Mesenchymal stem cell (in vitro differentiated cells and primary cell): ENCODE results near the gene MPRIP.

Source experiments
- DNase-seq: peaks from one replicate; pipeline ENCODE4 v3.0.0-alpha.2; 2013
- H2AFZ ChIP-seq: one replicate; pipeline ENCODE4 v1.6.1; 2013; ENCODE audit warnings: low read depth, mild to moderate bottlenecking, control low read depth, inconsistent platforms, low read length, moderate library complexity
- H2AK5ac ChIP-seq: 2 replicates; pipeline ENCODE4 v1.6.1; 2013; ENCODE audit warnings: low read length, moderate library complexity, mild to moderate bottlenecking, inconsistent platforms; ENCODE audit not compliant: severe bottlenecking
- H2BK120ac ChIP-seq: one replicate; pipeline ENCODE4 v1.6.1; 2013; ENCODE audit warnings: low read depth, mild to moderate bottlenecking, inconsistent platforms, low read length, moderate library complexity
- H2BK12ac ChIP-seq, 2 experiments: one replicate each; pipeline ENCODE4 v1.6.1; 2013; ENCODE audit warnings: inconsistent platforms in 2 of 2, low read length in 2 of 2, mild to moderate bottlenecking in 2 of 2, moderate library complexity in 2 of 2, control low read depth in 1 of 2
- H2BK15ac ChIP-seq: one replicate; pipeline ENCODE4 v1.6.1; 2013; ENCODE audit warnings: mild to moderate bottlenecking, low read depth, inconsistent platforms; ENCODE audit not compliant: poor library complexity, severe bottlenecking
- H2BK5ac ChIP-seq: 2 replicates; pipeline ENCODE4 v1.6.1; 2013; ENCODE audit warnings: low read depth, mild to moderate bottlenecking, low read length, control low read depth, inconsistent platforms; ENCODE audit not compliant: poor library complexity, severe bottlenecking
- H3K14ac ChIP-seq, 2 experiments: one replicate each; pipeline ENCODE4 v1.6.1; 2013; ENCODE audit warnings: inconsistent platforms in 2 of 2, low read length in 2 of 2, control low read depth in 1 of 2, mild to moderate bottlenecking in 1 of 2, moderate library complexity in 1 of 2
- H3K18ac ChIP-seq, 2 experiments: one replicate each; pipeline ENCODE4 v1.6.1; 2013; ENCODE audit warnings: inconsistent platforms in 2 of 2, low read length in 2 of 2, control low read depth in 1 of 2, low read depth in 1 of 2, mild to moderate bottlenecking in 1 of 2
- H3K23ac ChIP-seq, 2 experiments: one replicate each; pipeline ENCODE4 v1.6.1; 2013; ENCODE audit warnings: inconsistent platforms in 2 of 2, low read length in 2 of 2, mild to moderate bottlenecking in 2 of 2, moderate library complexity in 2 of 2, control low read depth in 1 of 2
- H3K27ac ChIP-seq: 2 replicates; pipeline ENCODE4 v1.5.1; 2013; ENCODE audit warnings: mild to moderate bottlenecking, moderate library complexity, low read length, control low read depth, inconsistent platforms; ENCODE audit not compliant: poor library complexity, severe bottlenecking
- H3K27me3 ChIP-seq, 2 experiments: 2 replicates each; pipeline versions ENCODE4 v1.6.1 to v1.7.0; 2013; ENCODE audit warnings: low read length in 2 of 2, mild to moderate bottlenecking in 2 of 2, moderate library complexity in 2 of 2, control low read depth in 1 of 2, inconsistent platforms in 1 of 2; ENCODE audit not compliant: control insufficient read depth in 1 of 2, insufficient read depth in 1 of 2
- H3K36me3 ChIP-seq, 2 experiments: 2 replicates each; pipeline versions ENCODE4 v1.6.1 to v1.7.0; 2013; ENCODE audit warnings: low read length in 2 of 2, control low read depth in 1 of 2, inconsistent platforms in 1 of 2, low read depth in 1 of 2, mild to moderate bottlenecking in 1 of 2; ENCODE audit not compliant: insufficient read depth in 2 of 2, control insufficient read depth in 1 of 2
- H3K4ac ChIP-seq, 2 experiments: one replicate each; pipeline ENCODE4 v1.6.1; 2013; ENCODE audit warnings: inconsistent platforms in 2 of 2, low read length in 2 of 2, mild to moderate bottlenecking in 2 of 2, moderate library complexity in 2 of 2, control low read depth in 1 of 2, low read depth in 1 of 2
- H3K4me1 ChIP-seq: 2 replicates; pipeline ENCODE4 v1.6.1; 2013; ENCODE audit warnings: low read depth, low read length, control low read depth; ENCODE audit not compliant: control insufficient read depth, insufficient read depth
- H3K4me2 ChIP-seq: 2 replicates; pipeline ENCODE4 v1.6.1; 2013; ENCODE audit warnings: low read length, mild to moderate bottlenecking, inconsistent platforms; ENCODE audit not compliant: poor library complexity, severe bottlenecking
- H3K4me3 ChIP-seq, 2 experiments: 2 replicates each; pipeline versions ENCODE4 v1.5.1 to v1.7.0; 2013; ENCODE audit warnings: low read length in 2 of 2, mild to moderate bottlenecking in 2 of 2, control low read depth in 1 of 2, low read depth in 1 of 2; ENCODE audit not compliant: insufficient read depth in 1 of 2
- H3K79me1 ChIP-seq: replicated peaks from 2 replicates; pipeline ENCODE4 v1.6.1; 2013; ENCODE audit warnings: mild to moderate bottlenecking, control low read depth, low read length, inconsistent platforms; ENCODE audit not compliant: poor library complexity, severe bottlenecking
- H3K9ac ChIP-seq: 2 replicates; pipeline ENCODE4 v1.7.0; 2013; ENCODE audit warnings: mild to moderate bottlenecking, low read length, moderate library complexity
- H3K9me3 ChIP-seq: 2 replicates; pipeline ENCODE4 v1.7.0; 2013; ENCODE audit warnings: mild to moderate bottlenecking, low read length; ENCODE audit not compliant: control insufficient read depth
- H4K8ac ChIP-seq: one replicate; pipeline ENCODE4 v1.6.1; 2013; ENCODE audit warnings: inconsistent platforms, mild to moderate bottlenecking, low read length, moderate library complexity
- H4K91ac ChIP-seq: one replicate; pipeline ENCODE4 v1.6.1; 2013; ENCODE audit warnings: mild to moderate bottlenecking, low read length, inconsistent platforms
- WGBS: methylation state at CpG from one replicate; pipeline ENCODE4 v1.1.7; 2013; ENCODE audit warnings: mixed read lengths; 5-methylcytosine and 5-hydroxymethylcytosine counted together

The MPRIP gene

GRCh38 chr17:17088086-17088485, 45.8 kb downstream of the MPRIP start:
- DNase-seq, result no peak
- no peak overlapping the region for H2BK12ac ChIP-seq
- no peaks in the 10 kb centered on the region for H3K27me3 ChIP-seq
- H3K4me2 ChIP-seq, result no peak overlapping the region
- H2AK5ac ChIP-seq, result no peak overlapping the region
- no peak overlapping the region for H2AFZ ChIP-seq
- H2BK5ac ChIP-seq, result no peak overlapping the region
- no peak overlapping the region for H4K91ac ChIP-seq
- no peaks in the 10 kb centered on the region for H3K9me3 ChIP-seq
- peaks cover 64 to 70% of the 10 kb centered on the region in 2 experiments for H3K36me3 ChIP-seq
- H4K8ac ChIP-seq, result no peak overlapping the region
- H2BK120ac ChIP-seq, result no peak overlapping the region
- no peak overlapping the region for H2BK15ac ChIP-seq
- peaks cover 69% of the 10 kb centered on the region for H3K79me1 ChIP-seq
- H3K4me3 ChIP-seq, result no peak overlapping the region
- no peak overlapping the region for H3K18ac ChIP-seq
- H3K9ac ChIP-seq, result no peak overlapping the region
- H3K4ac ChIP-seq, result no peak overlapping the region
- H3K27ac ChIP-seq, result no peak overlapping the region
- no peak overlapping the region for H3K23ac ChIP-seq
- 98% methylated on average over 10 of the region's 10 CpGs for WGBS
- H3K14ac ChIP-seq, result no peak overlapping the region
- peaks cover 8% of the 10 kb centered on the region for H3K4me1 ChIP-seq

GRCh38 chr17:17088541-17089525, 46.6 kb downstream of the MPRIP start:
- H3K4me2 ChIP-seq, result no peak overlapping the region
- no peak overlapping the region for H3K4me3 ChIP-seq
- H3K27me3 ChIP-seq, result no peaks in the 10 kb centered on the region
- no peak overlapping the region for H3K4ac ChIP-seq
- H2AK5ac ChIP-seq, result no peak overlapping the region
- no peak for DNase-seq
- no peak overlapping the region for H3K27ac ChIP-seq
- H3K9ac ChIP-seq, result no peak overlapping the region
- H2AFZ ChIP-seq, result no peak overlapping the region
- H3K9me3 ChIP-seq, result no peaks in the 10 kb centered on the region
- WGBS, result 90% methylated on average over 8 of the region's 8 CpGs
- H3K79me1 ChIP-seq, result peaks cover 67% of the 10 kb centered on the region
- no peak overlapping the region for H4K91ac ChIP-seq
- H2BK120ac ChIP-seq, result no peak overlapping the region
- peaks cover 8% of the 10 kb centered on the region for H3K4me1 ChIP-seq
- no peak overlapping the region for H3K23ac ChIP-seq
- H4K8ac ChIP-seq, result no peak overlapping the region
- no peak overlapping the region for H3K14ac ChIP-seq
- no peak overlapping the region for H2BK15ac ChIP-seq
- H3K18ac ChIP-seq, result no peak overlapping the region
- H2BK5ac ChIP-seq, result no peak overlapping the region
- peaks cover 60 to 66% of the 10 kb centered on the region in 2 experiments for H3K36me3 ChIP-seq
- no peak overlapping the region for H2BK12ac ChIP-seq

GRCh38 chr17:17089796-17090641, 47.8 kb downstream of the MPRIP start:
- no peak overlapping the region for H2AK5ac ChIP-seq
- no peak overlapping the region for H3K27ac ChIP-seq
- no peak overlapping the region for H3K4me2 ChIP-seq
- no peak overlapping the region for H3K14ac ChIP-seq
- no peak overlapping the region for H2BK12ac ChIP-seq
- H3K4ac ChIP-seq, result no peak overlapping the region
- H3K79me1 ChIP-seq, result peaks cover 57% of the 10 kb centered on the region
- peaks cover 50 to 55% of the 10 kb centered on the region in 2 experiments for H3K36me3 ChIP-seq
- DNase-seq, result no peak
- H3K27me3 ChIP-seq, result no peaks in the 10 kb centered on the region
- H3K18ac ChIP-seq, result no peak overlapping the region
- H3K9ac ChIP-seq, result no peak overlapping the region
- WGBS, result 97% methylated on average over 18 of the region's 18 CpGs
- no peak overlapping the region for H2BK120ac ChIP-seq
- H4K8ac ChIP-seq, result no peak overlapping the region
- no peak overlapping the region for H4K91ac ChIP-seq
- H2BK15ac ChIP-seq, result no peak overlapping the region
- no peak overlapping the region for H3K23ac ChIP-seq
- H3K9me3 ChIP-seq, result no peaks in the 10 kb centered on the region
- H3K4me1 ChIP-seq, result peaks cover 8% of the 10 kb centered on the region
- no peak overlapping the region for H2AFZ ChIP-seq
- no peak overlapping the region for H2BK5ac ChIP-seq
- no peak overlapping the region for H3K4me3 ChIP-seq

GRCh38 chr17:17090642-17091103, 48.4 kb downstream of the MPRIP start:
- no peak overlapping the region for H2AFZ ChIP-seq
- H2BK5ac ChIP-seq, result no peak overlapping the region
- no peak overlapping the region for H3K9ac ChIP-seq
- no peak overlapping the region for H3K18ac ChIP-seq
- no peak overlapping the region for H2BK15ac ChIP-seq
- no peak overlapping the region for H3K4me3 ChIP-seq
- no peak overlapping the region for H2AK5ac ChIP-seq
- no peak overlapping the region for H2BK120ac ChIP-seq
- H3K27me3 ChIP-seq, result no peaks in the 10 kb centered on the region
- no peak overlapping the region for H3K27ac ChIP-seq
- H3K9me3 ChIP-seq, result no peaks in the 10 kb centered on the region
- no peak for DNase-seq
- H3K36me3 ChIP-seq, result peaks cover 49 to 54% of the 10 kb centered on the region in 2 experiments
- H4K8ac ChIP-seq, result no peak overlapping the region
- no peak overlapping the region for H4K91ac ChIP-seq
- H3K4me2 ChIP-seq, result no peak overlapping the region
- H3K4ac ChIP-seq, result no peak overlapping the region
- no peak overlapping the region for H2BK12ac ChIP-seq
- no peak overlapping the region for H3K14ac ChIP-seq
- peaks cover 54% of the 10 kb centered on the region for H3K79me1 ChIP-seq
- H3K23ac ChIP-seq, result no peak overlapping the region
- H3K4me1 ChIP-seq, result peaks cover 10% of the 10 kb centered on the region
- WGBS, result 93% methylated on average over 11 of the region's 11 CpGs
